Measurements from ENCODE around the gene GLP1R.

Gene GLP1R

DNA sequence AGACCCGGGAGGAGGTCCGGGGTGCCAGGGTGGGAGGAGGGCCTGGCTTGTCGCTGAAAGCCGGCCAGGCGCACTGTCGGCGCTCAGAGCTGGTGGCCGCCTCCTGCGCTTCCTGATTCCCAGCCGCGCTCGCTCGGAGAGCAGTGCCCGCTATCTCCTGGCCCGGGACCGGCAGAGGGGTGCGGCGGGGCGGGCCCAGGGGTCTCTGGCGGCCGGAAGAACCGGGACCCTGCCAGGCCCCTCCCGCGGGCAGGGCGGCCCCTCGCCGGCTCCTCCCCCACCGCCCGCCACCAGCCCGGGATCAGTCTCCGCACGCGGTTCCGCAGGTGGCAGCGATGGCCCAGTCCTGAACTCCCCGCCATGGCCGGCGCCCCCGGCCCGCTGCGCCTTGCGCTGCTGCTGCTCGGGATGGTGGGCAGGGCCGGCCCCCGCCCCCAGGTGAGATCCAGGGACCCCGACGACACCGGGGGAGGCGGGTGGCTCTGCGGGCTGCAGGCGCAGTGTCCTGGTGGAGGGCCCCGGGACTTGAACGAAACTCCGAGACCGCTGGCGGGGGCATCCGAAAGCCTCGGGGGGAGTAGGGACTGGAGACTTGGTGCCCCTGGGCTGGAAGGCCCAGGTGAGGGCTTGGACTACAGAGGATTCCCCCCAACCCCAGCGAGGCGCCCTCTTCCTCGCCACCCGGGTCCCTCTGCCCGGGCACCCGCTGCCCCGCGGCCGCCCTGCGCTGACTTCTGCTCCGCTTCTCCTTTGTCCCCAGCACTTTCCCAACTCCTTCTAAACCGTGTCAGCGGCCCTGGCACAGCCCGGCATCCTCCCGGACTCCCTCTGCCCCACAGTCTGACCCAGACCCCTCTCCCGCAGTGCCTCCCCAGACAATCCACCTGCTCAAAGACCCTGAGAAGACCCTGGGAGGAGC is at the start of gene GLP1R:
Gene GLP1R (plus strand): TSS at position 301 of the 919 bp plus-strand sequence. CDS start 60 bp downstream, at position 361.
- ChIA-PET POLR2A (no interaction called here), CTCF (no interaction called here)
- TF ChIP-seq CTCF (IDR thresholded peaks at IDR 0.05; ENCODE audit: control extremely low read depth, extremely low read depth, low read depth, missing control alignments): no peak
- no peak for DNase-seq (ENCODE audit: extremely low spot score)

- POLR2A ChIA-PET: no interaction called here
- TF ChIP-seq CTCF (IDR thresholded peaks at IDR 0.05; ENCODE audit: control extremely low read depth, extremely low read depth, low read depth, missing control alignments): peak; percentile 13
- CTCF ChIA-PET: interaction anchor here (0.8 to 3.2 kb wide), 6 partner anchors 15 to 307 kb away, joined by 3 to 12 read pairs (median 4); no protein-coding TSS in a partner anchor
- no peak for DNase-seq (ENCODE audit: extremely low spot score)
These were observed 45.5 kb upstream of the GLP1R start for GRCh38 chr6:39003072-39003471.

GRCh38 chr6:39003492-39003891 is 45.1 kb upstream of the GLP1R start:
- no peak for TF ChIP-seq CTCF (IDR thresholded peaks at IDR 0.05; ENCODE audit: control extremely low read depth, extremely low read depth, low read depth, missing control alignments)
- CTCF ChIA-PET: interaction anchor here (0.8 to 3.2 kb wide), 5 partner anchors 14 to 307 kb away, joined by 3 to 12 read pairs (median 3); no protein-coding TSS in a partner anchor
- POLR2A ChIA-PET: no interaction called here
- DNase-seq (ENCODE audit: extremely low spot score): no peak

DNA sequence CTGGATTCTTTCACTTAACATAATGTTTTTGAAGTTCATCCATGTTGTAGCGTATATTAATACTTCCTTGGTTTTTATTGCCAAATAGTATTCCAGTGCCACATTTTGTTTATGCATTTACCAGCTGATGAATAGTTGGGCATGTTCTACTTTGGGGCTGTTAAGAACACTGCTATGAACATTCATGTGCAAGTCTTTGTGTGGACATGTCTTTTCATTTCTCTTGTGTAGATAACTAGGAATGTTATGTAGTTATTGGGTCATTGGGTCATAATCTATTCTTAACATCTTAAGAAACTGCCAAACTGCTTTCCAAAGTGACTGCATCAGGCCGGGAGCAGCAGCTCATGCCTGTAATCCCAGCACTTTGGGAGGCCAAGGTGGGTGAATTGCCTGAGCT is 43.8 kb upstream of the GLP1R start:
- no peak for TF ChIP-seq CTCF (IDR thresholded peaks at IDR 0.05; ENCODE audit: control extremely low read depth, extremely low read depth, low read depth, missing control alignments)
- ChIA-PET CTCF (interaction anchor here (1.5 kb wide), 2 partner anchors 13 to 305 kb away, joined by 3 to 4 read pairs; no protein-coding TSS in a partner anchor), POLR2A (no interaction called here)
- DNase-seq (ENCODE audit: extremely low spot score): no peak

- DNase-seq (ENCODE audit: extremely low spot score): no peak
- no peak for TF ChIP-seq CTCF (IDR thresholded peaks at IDR 0.05; ENCODE audit: control extremely low read depth, extremely low read depth, low read depth, missing control alignments)
- ChIA-PET POLR2A (no interaction called here), CTCF (no interaction called here)
These were observed 42.8 kb upstream of the GLP1R start for GRCh38 chr6:39005774-39006173.

GRCh38 chr6:39007575-39007974 is 41.0 kb upstream of the GLP1R start:
- no peak for DNase-seq (ENCODE audit: extremely low spot score)
- no peak for TF ChIP-seq CTCF (IDR thresholded peaks at IDR 0.05; ENCODE audit: control extremely low read depth, extremely low read depth, low read depth, missing control alignments)
- POLR2A ChIA-PET: no interaction called here
- CTCF ChIA-PET: interaction anchor here (1.3 to 2.7 kb wide), 3 partner anchors 11 to 22 kb away, joined by 3 to 18 read pairs (median 3); no protein-coding TSS in a partner anchor

Data from GM10248 (cell line).